Coronary artery (tissue), 2 donors: ENCODE results near the gene IGSF3.
"Not testable (repeated sequence)": the region's sequence is repeated elsewhere in the genome, so short reads cannot be mapped to it uniquely, and the experiment has no call there.

Experiments used
- DNase-seq: peaks from one replicate; pipeline ENCODE4 v3.0.0-alpha.2; 2017; ENCODE audit warnings: low spot score
- H3K27ac ChIP-seq, 2 donors: fragments of 200-600 bp; sonication (generic); one replicate each; pipeline ENCODE4 v1.5.1; 2016 to 2019
- H3K4me3 ChIP-seq: fragments of 200-600 bp; sonication (generic); 2 replicates; pipeline ENCODE4 v1.5.1; 2016; ENCODE audit warnings: mild to moderate bottlenecking, moderate library complexity
- CTCF ChIP-seq: fragments of 200-600 bp; sonication (generic); IDR thresholded peaks from one replicate; pipeline ENCODE4 v1.5.1; 2019; ENCODE audit warnings: antibody characterized with exemption

The IGSF3 gene

GRCh38 chr1:116596742-116597307, 70.7 kb downstream of the IGSF3 start:
- H3K27ac ChIP-seq, H3K4me3 ChIP-seq, DNase-seq: not testable (repeated sequence)

- DNase-seq, H3K27ac ChIP-seq: not testable (repeated sequence)
- peak overlapping the region; percentile 46 for H3K4me3 ChIP-seq
These were observed 71.4 kb downstream of the IGSF3 start for GRCh38 chr1:116595946-116596741.

GRCh38 chr1:116595065-116595840, 72.3 kb downstream of the IGSF3 start:
- DNase-seq = not testable (repeated sequence)

GRCh38 chr1:116593977-116594376, 73.6 kb downstream of the IGSF3 start:
- not testable (repeated sequence) for H3K27ac ChIP-seq, H3K4me3 ChIP-seq, DNase-seq

More at GRCh38 chr1:116595065-116595840, 72.3 kb downstream of the IGSF3 start:
- not testable (repeated sequence) for H3K4me3 ChIP-seq, H3K27ac ChIP-seq

GRCh38 chr1:116593401-116593800, 74.1 kb downstream of the IGSF3 start:
- DNase-seq = not testable (repeated sequence)

GRCh38 chr1:116591951-116592605, 75.5 kb downstream of the IGSF3 start:
- not testable (repeated sequence) for H3K27ac ChIP-seq, DNase-seq

More at GRCh38 chr1:116593401-116593800, 74.1 kb downstream of the IGSF3 start:
- H3K27ac ChIP-seq, H3K4me3 ChIP-seq: not testable (repeated sequence)

GRCh38 chr1:116591006-116591950, 76.3 kb downstream of the IGSF3 start:
- H3K4me3 ChIP-seq, DNase-seq, H3K27ac ChIP-seq: not testable (repeated sequence)

More at GRCh38 chr1:116591951-116592605, 75.5 kb downstream of the IGSF3 start:
- not testable (repeated sequence) for H3K4me3 ChIP-seq

- not testable (repeated sequence) for DNase-seq, H3K27ac ChIP-seq, H3K4me3 ChIP-seq
These were observed 77.1 kb downstream of the IGSF3 start for GRCh38 chr1:116590359-116591005.

GRCh38 chr1:116589101-116589735, 78.3 kb downstream of the IGSF3 start:
- not testable (repeated sequence) for H3K27ac ChIP-seq, H3K4me3 ChIP-seq, DNase-seq

GRCh38 chr1:116587501-116588227, 79.9 kb downstream of the IGSF3 start:
- Histone ChIP-seq H3K4me3 (no peak overlapping the region), H3K27ac (no peak overlapping the region)
- no peak for DNase-seq
- TF ChIP-seq CTCF = no peak
